Measurements from ENCODE around the gene NR2C1. TPM values are rescaled to one million over a fixed set of nuclear protein-coding genes. Genes with fewer than 3 reads are reported as not detected.

Gene NR2C1
- total RNA-seq, 1 donor from 2014 or later: 44.3 TPM

DNA sequence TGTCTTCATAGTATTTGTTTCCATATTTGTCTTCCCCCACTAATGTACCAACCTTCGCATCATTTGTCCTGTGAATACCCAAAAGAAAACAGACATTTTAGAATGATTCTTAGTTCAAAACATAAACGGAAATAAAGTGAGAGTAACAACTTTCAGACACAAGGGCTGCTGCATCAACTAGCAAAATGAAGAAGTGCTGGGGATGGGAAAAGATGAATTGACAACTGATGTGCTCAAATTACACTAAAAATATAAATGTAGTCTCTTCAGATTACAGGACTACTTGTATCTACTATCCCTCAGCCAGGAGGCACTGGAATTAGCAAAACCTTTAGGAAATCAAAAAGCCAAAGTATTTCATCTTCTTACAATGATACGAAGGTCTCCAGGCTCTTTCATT is 70.7 kb downstream of the NR2C1 start:
- H3K4me3 ChIP-seq (ENCODE audit: insufficient read depth, low read depth, low read length): peak overlapping the region; percentile 81
- H3K36me3 ChIP-seq (ENCODE audit: insufficient read depth, low read length): peaks cover 11% of the 10 kb centered on the region
- Mint-ChIP-seq H3K4me1 (ENCODE audit: low read depth, unreplicated experiment) (peaks cover 6% of the 10 kb centered on the region), H3K9me3 (ENCODE audit: unreplicated experiment) (no peaks in the 10 kb centered on the region), H3K27me3 (ENCODE audit: low read depth, unreplicated experiment) (no peaks in the 10 kb centered on the region), H3K36me3 (ENCODE audit: low read depth, unreplicated experiment) (peaks cover 2% of the 10 kb centered on the region), H3K4me3 (ENCODE audit: unreplicated experiment) (peak overlapping the region; percentile 97), H3K27ac (ENCODE audit: unreplicated experiment) (no peak overlapping the region)
- peaks cover 46% of the 10 kb centered on the region for H3K79me2 ChIP-seq (ENCODE audit: insufficient read depth, low read length)
- H4K20me1 ChIP-seq (ENCODE audit: insufficient read depth, low read length): peaks cover 5% of the 10 kb centered on the region
- H2AFZ ChIP-seq (ENCODE audit: low read depth, low read length): peak overlapping the region; percentile 86
- no peaks in the 10 kb centered on the region for H3K9me3 ChIP-seq (ENCODE audit: insufficient read depth, low read depth, low read length)
- peaks cover 6% of the 10 kb centered on the region for H3K4me1 ChIP-seq (ENCODE audit: insufficient read depth, low read length)
- H3K4me2 ChIP-seq (ENCODE audit: low read length): peak overlapping the region; percentile 95
- no peak for FAIRE-seq
- TF ChIP-seq EZH2 (IDR thresholded peaks at IDR 0.05; ENCODE audit: insufficient read depth, low read length): no peak
- TF ChIP-seq, protein P1, sequence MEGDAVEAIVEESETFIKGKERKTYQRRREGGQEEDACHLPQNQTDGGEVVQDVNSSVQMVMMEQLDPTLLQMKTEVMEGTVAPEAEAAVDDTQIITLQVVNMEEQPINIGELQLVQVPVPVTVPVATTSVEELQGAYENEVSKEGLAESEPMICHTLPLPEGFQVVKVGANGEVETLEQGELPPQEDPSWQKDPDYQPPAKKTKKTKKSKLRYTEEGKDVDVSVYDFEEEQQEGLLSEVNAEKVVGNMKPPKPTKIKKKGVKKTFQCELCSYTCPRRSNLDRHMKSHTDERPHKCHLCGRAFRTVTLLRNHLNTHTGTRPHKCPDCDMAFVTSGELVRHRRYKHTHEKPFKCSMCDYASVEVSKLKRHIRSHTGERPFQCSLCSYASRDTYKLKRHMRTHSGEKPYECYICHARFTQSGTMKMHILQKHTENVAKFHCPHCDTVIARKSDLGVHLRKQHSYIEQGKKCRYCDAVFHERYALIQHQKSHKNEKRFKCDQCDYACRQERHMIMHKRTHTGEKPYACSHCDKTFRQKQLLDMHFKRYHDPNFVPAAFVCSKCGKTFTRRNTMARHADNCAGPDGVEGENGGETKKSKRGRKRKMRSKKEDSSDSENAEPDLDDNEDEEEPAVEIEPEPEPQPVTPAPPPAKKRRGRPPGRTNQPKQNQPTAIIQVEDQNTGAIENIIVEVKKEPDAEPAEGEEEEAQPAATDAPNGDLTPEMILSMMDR (IDR thresholded peaks at IDR 0.05; ENCODE audit: insufficient read depth, low read depth, low read length): no peak
- H3K9ac ChIP-seq (ENCODE audit: low read length): peak overlapping the region; percentile 89
- no peaks in the 10 kb centered on the region for H3K27me3 ChIP-seq (ENCODE audit: insufficient read depth, low read length)
- no peak for DNase-seq (ENCODE audit: low read depth)
- H3K27ac ChIP-seq (ENCODE audit: low read depth, low read length): peak overlapping the region; percentile 84

DNA sequence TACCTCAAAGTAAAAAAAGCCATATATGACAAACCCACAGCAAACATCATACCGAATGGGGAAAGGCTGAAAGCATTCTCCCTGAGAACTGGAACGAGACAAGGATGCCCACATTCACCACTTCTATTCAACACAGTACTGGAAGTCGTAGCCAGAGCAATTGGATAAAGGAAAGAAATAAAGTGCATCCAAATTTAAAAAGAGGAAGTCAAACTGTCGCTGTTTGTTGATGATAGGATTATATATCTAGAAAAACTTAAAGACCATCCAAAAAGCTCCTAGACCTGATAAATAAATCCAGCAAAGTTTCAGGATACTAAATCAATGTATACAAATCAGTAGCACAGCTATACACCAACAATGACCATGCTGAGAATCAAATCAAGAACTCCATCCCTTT is 75.1 kb downstream of the NR2C1 start:
- peaks cover 5% of the 10 kb centered on the region for H3K36me3 Mint-ChIP-seq (ENCODE audit: low read depth, unreplicated experiment)
- Histone ChIP-seq H3K9ac (ENCODE audit: low read length) (no peak overlapping the region), H4K20me1 (ENCODE audit: insufficient read depth, low read length) (peaks cover 9% of the 10 kb centered on the region), H3K4me1 (ENCODE audit: insufficient read depth, low read length) (peaks cover 12% of the 10 kb centered on the region), H3K9me3 (ENCODE audit: insufficient read depth, low read depth, low read length) (no peaks in the 10 kb centered on the region), H2AFZ (ENCODE audit: low read depth, low read length) (no peak overlapping the region), H3K36me3 (ENCODE audit: insufficient read depth, low read length) (peaks cover 14% of the 10 kb centered on the region), H3K27me3 (ENCODE audit: insufficient read depth, low read length) (no peaks in the 10 kb centered on the region), H3K79me2 (ENCODE audit: insufficient read depth, low read length) (peaks cover 56% of the 10 kb centered on the region), H3K4me2 (ENCODE audit: low read length) (no peak overlapping the region), H3K27ac (ENCODE audit: low read depth, low read length) (no peak overlapping the region), H3K4me3 (ENCODE audit: insufficient read depth, low read depth, low read length) (no peak overlapping the region)
- H3K4me1 Mint-ChIP-seq (ENCODE audit: low read depth, unreplicated experiment): peaks cover 12% of the 10 kb centered on the region
- TF ChIP-seq, protein P1 (IDR thresholded peaks at IDR 0.05; ENCODE audit: insufficient read depth, low read depth, low read length): no peak
- no peak for TF ChIP-seq EZH2 (IDR thresholded peaks at IDR 0.05; ENCODE audit: insufficient read depth, low read length)
- H3K4me3 Mint-ChIP-seq (ENCODE audit: unreplicated experiment): no peak overlapping the region
- DNase-seq (ENCODE audit: low read depth) (peak; percentile 33), FAIRE-seq (no peak)
- H3K27me3 Mint-ChIP-seq (ENCODE audit: low read depth, unreplicated experiment): no peaks in the 10 kb centered on the region
- H3K9me3 Mint-ChIP-seq (ENCODE audit: unreplicated experiment): no peaks in the 10 kb centered on the region
- no peak overlapping the region for H3K27ac Mint-ChIP-seq (ENCODE audit: unreplicated experiment)

DNA sequence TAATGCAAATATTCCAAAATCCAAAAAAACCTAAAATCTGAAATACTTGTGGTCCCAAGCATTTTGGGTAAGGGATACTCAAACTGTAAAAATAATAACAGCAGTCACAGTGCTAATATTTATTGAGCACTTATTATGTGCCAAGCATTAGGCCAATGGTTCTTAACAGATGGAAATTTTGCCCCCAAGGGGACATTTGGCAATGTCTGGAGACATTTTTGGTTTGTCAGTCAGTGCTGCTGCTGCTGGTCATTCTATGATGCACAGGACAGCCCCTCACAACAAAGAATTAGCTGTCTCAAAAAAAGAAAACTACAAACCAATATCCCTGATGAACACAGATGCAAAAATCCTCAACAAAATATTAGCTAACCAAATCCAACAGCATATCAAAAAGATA is 75.7 kb downstream of the NR2C1 start:
- no peaks in the 10 kb centered on the region for H3K9me3 Mint-ChIP-seq (ENCODE audit: unreplicated experiment)
- no peak overlapping the region for H3K27ac ChIP-seq (ENCODE audit: low read depth, low read length)
- peaks cover 50% of the 10 kb centered on the region for H3K79me2 ChIP-seq (ENCODE audit: insufficient read depth, low read length)
- no peak overlapping the region for H3K4me3 ChIP-seq (ENCODE audit: insufficient read depth, low read depth, low read length)
- peaks cover 14% of the 10 kb centered on the region for H3K36me3 ChIP-seq (ENCODE audit: insufficient read depth, low read length)
- H3K4me3 Mint-ChIP-seq (ENCODE audit: unreplicated experiment): no peak overlapping the region
- H4K20me1 ChIP-seq (ENCODE audit: insufficient read depth, low read length): peaks cover 9% of the 10 kb centered on the region
- H3K27me3 ChIP-seq (ENCODE audit: insufficient read depth, low read length): no peaks in the 10 kb centered on the region
- DNase-seq (ENCODE audit: low read depth): no peak
- H3K27ac Mint-ChIP-seq (ENCODE audit: unreplicated experiment): no peak overlapping the region
- no peak for FAIRE-seq
- H3K4me1 ChIP-seq (ENCODE audit: insufficient read depth, low read length): peaks cover 10% of the 10 kb centered on the region
- peaks cover 11% of the 10 kb centered on the region for H3K4me1 Mint-ChIP-seq (ENCODE audit: low read depth, unreplicated experiment)
- TF ChIP-seq, protein P1 (IDR thresholded peaks at IDR 0.05; ENCODE audit: insufficient read depth, low read depth, low read length): no peak
- no peak for TF ChIP-seq EZH2 (IDR thresholded peaks at IDR 0.05; ENCODE audit: insufficient read depth, low read length)
- no peaks in the 10 kb centered on the region for H3K9me3 ChIP-seq (ENCODE audit: insufficient read depth, low read depth, low read length)
- no peaks in the 10 kb centered on the region for H3K27me3 Mint-ChIP-seq (ENCODE audit: low read depth, unreplicated experiment)
- H2AFZ ChIP-seq (ENCODE audit: low read depth, low read length): no peak overlapping the region
- no peak overlapping the region for H3K4me2 ChIP-seq (ENCODE audit: low read length)
- no peak overlapping the region for H3K9ac ChIP-seq (ENCODE audit: low read length)
- peaks cover 5% of the 10 kb centered on the region for H3K36me3 Mint-ChIP-seq (ENCODE audit: low read depth, unreplicated experiment)

Data from astrocyte (in vitro differentiated cells and primary cell).